Caco-2 (cell line): ENCODE results near the gene GOLGA6L2. TPM values are rescaled to one million over a fixed set of nuclear protein-coding genes. Genes with fewer than 3 reads are reported as not detected.
"Not testable (repeated sequence)": the region's sequence is repeated elsewhere in the genome, so short reads cannot be mapped to it uniquely, and the experiment has no call there.

Experiments used
- BruUV-seq: library from RNA; stranded (reverse); fragments of 400-500 nt; replicated peaks from 2 replicates; lab custom pipeline; 2021; lab: Mats Ljungman, UMichigan
- CTCF ChIA-PET: fragments of 300-600 bp; sonication (Branson Sonifier 250); formaldehyde crosslinking; loops from one replicate; lab custom pipeline; 2022; ENCODE audit warnings: antibody characterized with exemption; lab: Charles Lee
- POLR2A ChIA-PET: fragments of 300-600 bp; sonication (Branson Sonifier 250); formaldehyde crosslinking; loops from one replicate; lab custom pipeline; 2022; ENCODE audit warnings: antibody characterized with exemption; lab: Charles Lee
- DNase-seq, 2 experiments: peaks; one replicate each; pipeline versions ENCODE4 v3.0.0 to v3.0.0-alpha.2; 2020 to 2022
- H3K27me3 ChIP-seq: replicated peaks from 2 replicates; pipeline ENCODE4 v1.6.0; 2011; ENCODE audit warnings: low read length; ENCODE audit not compliant: control insufficient read depth, insufficient read depth
- H3K36me3 ChIP-seq: 2 replicates; pipeline ENCODE4 v1.5.1; 2011; ENCODE audit warnings: low read length; ENCODE audit not compliant: control insufficient read depth, insufficient read depth
- H3K4me1 ChIP-seq: fragments of 250-450 bp; sonication (Bioruptor Pico); 2 replicates; pipeline ENCODE4 v1.5.1; 2020; ENCODE audit warnings: mild to moderate bottlenecking
- H3K4me3 ChIP-seq: 2 replicates; pipeline ENCODE4 v1.5.1; 2011; ENCODE audit warnings: low read depth, mild to moderate bottlenecking, control low read depth, low read length
- H3K9me3 ChIP-seq: fragments of 250-450 bp; sonication (Bioruptor Pico); 2 replicates; pipeline ENCODE4 v1.5.1; 2020; ENCODE audit warnings: mild to moderate bottlenecking, moderate library complexity
- H3K27ac Mint-ChIP-seq: one replicate; pipeline ENCODE4 v1.8.0; 2022; ENCODE audit warnings: mixed read lengths; ENCODE audit not compliant: unreplicated experiment
- H3K27me3 Mint-ChIP-seq: one replicate; pipeline ENCODE4 v1.8.0; 2022; ENCODE audit warnings: mixed read lengths; ENCODE audit not compliant: insufficient read depth, unreplicated experiment
- H3K36me3 Mint-ChIP-seq: one replicate; pipeline ENCODE4 v1.8.0; 2022; ENCODE audit warnings: mild to moderate bottlenecking, mixed read lengths; ENCODE audit not compliant: insufficient read depth, unreplicated experiment
- H3K4me1 Mint-ChIP-seq: one replicate; pipeline ENCODE4 v1.8.0; 2022; ENCODE audit warnings: low read depth, mixed read lengths; ENCODE audit not compliant: unreplicated experiment
- H3K4me3 Mint-ChIP-seq: one replicate; pipeline ENCODE4 v1.8.0; 2022; ENCODE audit warnings: mild to moderate bottlenecking, moderate library complexity, mixed read lengths; ENCODE audit not compliant: unreplicated experiment
- H3K9me3 Mint-ChIP-seq: one replicate; pipeline ENCODE4 v1.8.0; 2022; ENCODE audit warnings: mixed read lengths; ENCODE audit not compliant: unreplicated experiment
- CTCF ChIP-seq, 2 experiments: fragments of 200-600 bp in 1 of 2; IDR thresholded peaks; 1 replicate in 1 of 2; 2 replicates in 1 of 2; pipeline versions ENCODE4 v1.5.1 to v1.8.0; 2011 to 2022; ENCODE audit warnings: antibody characterized with exemption in 1 of 2, control low read depth in 1 of 2, inconsistent platforms in 1 of 2, low read depth in 1 of 2, low read length in 1 of 2, mild to moderate bottlenecking in 1 of 2, moderate library complexity in 1 of 2; ENCODE audit not compliant: insufficient read depth in 1 of 2, severe bottlenecking in 1 of 2, unreplicated experiment in 1 of 2
- intact Hi-C: fragments of 100-400 bp; cut with micrococcal nuclease; formaldehyde crosslinking; loops from one replicate; pipeline ENCODE4 v1.10.0; 2022; ENCODE audit not compliant: unreplicated experiment
- total RNA-seq: library from RNA; stranded (reverse); gene quantifications from 2 replicates; pipeline ENCODE4 v1.2.3, GENCODE V29; 2022

Gene GOLGA6L2
- total RNA-seq, 1 experiment from 2014 or later, result not detected

GRCh38 chr15:23436421-23436820 is 10.6 kb downstream of the GOLGA6L2 start:
- no peak for DNase-seq
- no peak overlapping the region for H3K4me3 Mint-ChIP-seq
- intact Hi-C loops, result no loop called here
- H3K36me3 Mint-ChIP-seq, result no peaks in the 10 kb centered on the region
- H3K9me3 Mint-ChIP-seq, result no peaks in the 10 kb centered on the region
- no peaks in the 10 kb centered on the region for H3K36me3 ChIP-seq
- no peaks in the 10 kb centered on the region for H3K9me3 ChIP-seq
- no peaks in the 10 kb centered on the region for H3K4me1 ChIP-seq
- no peaks in the 10 kb centered on the region for H3K27me3 ChIP-seq
- no peak overlapping the region for H3K27ac Mint-ChIP-seq
- BruUV-seq, result no TSS peak
- H3K4me3 ChIP-seq, result no peak overlapping the region
- H3K27me3 Mint-ChIP-seq, result no peaks in the 10 kb centered on the region
- no peak for TF ChIP-seq CTCF (IDR thresholded peaks at IDR 0.05; ENCODE audit: insufficient read depth in 1 of 2, low read depth in 1 of 2, low read length in 1 of 2, severe bottlenecking in 1 of 2, unreplicated experiment in 1 of 2)
- CTCF ChIA-PET, result no interaction called here
- POLR2A ChIA-PET, result no interaction called here
- H3K4me1 Mint-ChIP-seq, result peaks cover 5% of the 10 kb centered on the region

GRCh38 chr15:23434699-23435098 is 12.3 kb downstream of the GOLGA6L2 start:
- H3K36me3 ChIP-seq, H3K36me3 Mint-ChIP-seq, H3K4me1 ChIP-seq, H3K4me3 Mint-ChIP-seq, H3K4me1 Mint-ChIP-seq, H3K4me3 ChIP-seq, H3K27me3 ChIP-seq, H3K27ac Mint-ChIP-seq, intact Hi-C loops, H3K9me3 ChIP-seq, BruUV-seq, DNase-seq, H3K27me3 Mint-ChIP-seq, POLR2A ChIA-PET, H3K9me3 Mint-ChIP-seq: not testable (repeated sequence)
- CTCF ChIA-PET, result interaction anchor here (0.6 kb wide), 1 partner anchor 26 kb away, joined by 3 read pairs; no protein-coding TSS in a partner anchor

- BruUV-seq, H3K36me3 Mint-ChIP-seq, H3K27me3 Mint-ChIP-seq, H3K9me3 Mint-ChIP-seq, H3K4me3 ChIP-seq, H3K4me3 Mint-ChIP-seq, H3K4me1 Mint-ChIP-seq, intact Hi-C loops, H3K36me3 ChIP-seq, H3K4me1 ChIP-seq, H3K9me3 ChIP-seq, DNase-seq, POLR2A ChIA-PET, H3K27ac Mint-ChIP-seq, H3K27me3 ChIP-seq, CTCF ChIA-PET: not testable (repeated sequence)
Measured at GRCh38 chr15:23425327-23425726, 21.7 kb downstream of the GOLGA6L2 start.

GRCh38 chr15:23424111-23424904 is 22.7 kb downstream of the GOLGA6L2 start:
- TF ChIP-seq CTCF (IDR thresholded peaks at IDR 0.05; ENCODE audit: insufficient read depth in 1 of 2, low read depth in 1 of 2, low read length in 1 of 2, severe bottlenecking in 1 of 2, unreplicated experiment in 1 of 2), result no peak
- POLR2A ChIA-PET, result no interaction called here
- Mint-ChIP-seq H3K4me3 (no peak overlapping the region), H3K36me3 (no peaks in the 10 kb centered on the region), H3K4me1 (no peaks in the 10 kb centered on the region), H3K27me3 (no peaks in the 10 kb centered on the region), H3K9me3 (no peaks in the 10 kb centered on the region), H3K27ac (no peak overlapping the region)
- H3K4me3 ChIP-seq, result no peak overlapping the region
- intact Hi-C loops, result no loop called here
- H3K9me3 ChIP-seq, result no peaks in the 10 kb centered on the region
- no peaks in the 10 kb centered on the region for H3K36me3 ChIP-seq
- H3K4me1 ChIP-seq, result no peaks in the 10 kb centered on the region
- peak in 1 of 2 experiments; percentile 14 for DNase-seq
- BruUV-seq, result no TSS peak
- H3K27me3 ChIP-seq, result no peaks in the 10 kb centered on the region
- CTCF ChIA-PET, result no interaction called here
